Coronary artery (tissue), 2 donors: ENCODE measurements around the gene ABCC1.

Experiments
- DNase-seq: peaks from one replicate; pipeline ENCODE4 v3.0.0-alpha.2; 2017; ENCODE audit warnings: low spot score
- H3K27ac ChIP-seq, 2 donors: fragments of 200-600 bp; sonication (generic); one replicate each; pipeline ENCODE4 v1.5.1; 2016 to 2019
- H3K4me3 ChIP-seq: fragments of 200-600 bp; sonication (generic); 2 replicates; pipeline ENCODE4 v1.5.1; 2016; ENCODE audit warnings: mild to moderate bottlenecking, moderate library complexity
- TF ChIP-seq, protein P1 (sequence below): fragments of 200-600 bp; sonication (generic); IDR thresholded peaks from one replicate; pipeline ENCODE4 v1.5.1; 2019; ENCODE audit warnings: antibody characterized with exemption

The ABCC1 gene

GRCh38 chr16:15960124-15960971 is 10.9 kb downstream of the ABCC1 start:
- Histone ChIP-seq H3K4me3 (no peak overlapping the region), H3K27ac (no peak overlapping the region)
- DNase-seq: no peak
- TF ChIP-seq, protein P1, sequence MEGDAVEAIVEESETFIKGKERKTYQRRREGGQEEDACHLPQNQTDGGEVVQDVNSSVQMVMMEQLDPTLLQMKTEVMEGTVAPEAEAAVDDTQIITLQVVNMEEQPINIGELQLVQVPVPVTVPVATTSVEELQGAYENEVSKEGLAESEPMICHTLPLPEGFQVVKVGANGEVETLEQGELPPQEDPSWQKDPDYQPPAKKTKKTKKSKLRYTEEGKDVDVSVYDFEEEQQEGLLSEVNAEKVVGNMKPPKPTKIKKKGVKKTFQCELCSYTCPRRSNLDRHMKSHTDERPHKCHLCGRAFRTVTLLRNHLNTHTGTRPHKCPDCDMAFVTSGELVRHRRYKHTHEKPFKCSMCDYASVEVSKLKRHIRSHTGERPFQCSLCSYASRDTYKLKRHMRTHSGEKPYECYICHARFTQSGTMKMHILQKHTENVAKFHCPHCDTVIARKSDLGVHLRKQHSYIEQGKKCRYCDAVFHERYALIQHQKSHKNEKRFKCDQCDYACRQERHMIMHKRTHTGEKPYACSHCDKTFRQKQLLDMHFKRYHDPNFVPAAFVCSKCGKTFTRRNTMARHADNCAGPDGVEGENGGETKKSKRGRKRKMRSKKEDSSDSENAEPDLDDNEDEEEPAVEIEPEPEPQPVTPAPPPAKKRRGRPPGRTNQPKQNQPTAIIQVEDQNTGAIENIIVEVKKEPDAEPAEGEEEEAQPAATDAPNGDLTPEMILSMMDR: no peak

- no peak for DNase-seq
- TF ChIP-seq, protein P1: no peak
- Histone ChIP-seq H3K4me3 (no peak overlapping the region), H3K27ac (no peak overlapping the region)
Measured at GRCh38 chr16:15961060-15961511, 11.7 kb downstream of the ABCC1 start.

- no peak overlapping the region for H3K27ac ChIP-seq
- TF ChIP-seq, protein P1: no peak
- H3K4me3 ChIP-seq: no peak overlapping the region
- DNase-seq: no peak
Measured at GRCh38 chr16:15961571-15962090, 12.2 kb downstream of the ABCC1 start.

- H3K27ac ChIP-seq: no peak overlapping the region
- no peak overlapping the region for H3K4me3 ChIP-seq
- DNase-seq: no peak
- TF ChIP-seq, protein P1: no peak
Measured at GRCh38 chr16:15963307-15963910, 14.0 kb downstream of the ABCC1 start.

DNA sequence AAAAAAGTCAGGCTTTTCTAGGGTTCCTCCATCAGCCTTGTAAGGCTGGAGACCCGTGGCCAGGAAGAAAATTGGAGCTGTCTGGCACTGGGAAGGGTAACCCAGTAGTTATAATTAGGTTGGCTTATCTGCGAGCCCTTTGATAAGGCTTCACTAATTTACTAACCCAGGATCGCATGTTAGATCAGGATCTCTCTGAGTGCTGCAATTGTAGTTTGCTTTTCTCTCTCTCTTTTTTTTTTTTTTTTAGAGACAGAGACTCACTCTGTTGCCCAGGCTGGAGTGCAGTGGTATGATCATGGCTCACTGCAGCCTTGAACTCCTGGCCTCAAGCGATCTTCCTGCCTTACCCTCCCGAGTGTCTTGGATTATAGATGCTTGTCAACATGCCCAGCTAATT is 17.0 kb downstream of the ABCC1 start:
- no peak for DNase-seq
- TF ChIP-seq, protein P1: no peak
- Histone ChIP-seq H3K4me3 (no peak overlapping the region), H3K27ac (no peak overlapping the region)

GRCh38 chr16:15966836-15967546 is 17.6 kb downstream of the ABCC1 start:
- H3K27ac ChIP-seq: no peak overlapping the region
- TF ChIP-seq, protein P1: no peak
- no peak overlapping the region for H3K4me3 ChIP-seq
- DNase-seq: no peak
